ENCODE measurements around the gene RBBP8NL. TPM values are rescaled to one million over a fixed set of nuclear protein-coding genes. Genes with fewer than 3 reads are reported as not detected.

The RBBP8NL gene
- total RNA-seq, 4 donors from 2014 or later, result not detected

DNA sequence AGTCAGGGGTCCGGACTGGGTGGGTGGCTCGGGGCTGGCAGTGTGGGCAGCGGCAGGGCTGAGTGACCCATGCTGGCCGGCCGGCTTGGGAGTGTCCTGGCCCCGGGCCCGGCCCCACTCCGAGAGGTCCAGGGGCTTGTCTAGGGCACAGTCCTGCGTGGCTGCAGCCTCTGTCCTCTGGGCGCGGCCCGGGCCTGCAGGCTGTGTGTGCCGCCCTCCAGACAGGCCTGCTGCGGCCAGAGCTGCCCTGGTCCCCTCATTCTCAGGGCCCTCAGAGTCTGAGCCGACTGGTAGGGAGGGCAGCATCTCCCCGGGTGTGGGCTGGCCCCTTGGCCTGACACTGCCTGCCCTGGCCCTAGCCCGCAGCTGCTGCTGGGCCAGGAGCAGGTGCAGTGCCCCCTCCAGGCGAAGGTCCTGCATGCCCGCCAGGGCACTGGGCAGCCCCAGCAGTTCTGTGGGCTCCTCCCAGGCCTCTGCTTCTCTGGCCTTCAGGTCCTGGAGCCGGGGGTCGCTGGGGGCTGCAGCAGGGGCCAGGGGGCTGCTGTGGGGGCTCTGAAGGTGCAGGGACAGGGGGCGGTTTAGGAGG lies 13.3 kb downstream of the RBBP8NL start:
- Histone ChIP-seq H3K36me3 (no peaks in the 10 kb centered on the region), H3K4me1 (peaks cover 9 to 16% (median 14%) of the 10 kb centered on the region in 4 donors), H3K27ac (replicated peaks in 1 of 4) (no peak overlapping the region), H3K9me3 (no peaks in the 10 kb centered on the region), H3K4me3 (no peak overlapping the region), H3K27me3 (peaks cover 0 to 46% (median 0%) of the 10 kb centered on the region in 4 donors)
- DNase-seq (ENCODE audit: extremely low spot score), result no peak
- WGBS, result 100% methylated on average over 3 of the region's 22 CpGs
- intact Hi-C loops (cut with DNase I), result loop anchor here (5.0 to 10.0 kb wide), 2 partner anchors 78 to 201 kb away; no protein-coding TSS in a partner anchor
- TF ChIP-seq EP300 (IDR thresholded peaks at IDR 0.05) (no peak), CTCF (IDR thresholded peaks at IDR 0.05) (no peak), POLR2AphosphoS5 (IDR thresholded peaks at IDR 0.05) (no peak), POLR2A (IDR thresholded peaks at IDR 0.05; ENCODE audit: low read depth) (no peak)

GRCh38 chr20:62413025-62413570 lies 14.2 kb downstream of the RBBP8NL start:
- TF ChIP-seq CTCF (IDR thresholded peaks at IDR 0.05), result no peak
- Histone ChIP-seq H3K27ac (replicated peaks in 1 of 4) (no peak overlapping the region), H3K9me3 (no peaks in the 10 kb centered on the region), H3K4me3 (no peak overlapping the region), H3K27me3 (peaks cover 0 to 37% (median 0%) of the 10 kb centered on the region in 4 donors), H3K4me1 (peaks cover 9 to 19% (median 15%) of the 10 kb centered on the region in 4 donors), H3K36me3 (no peaks in the 10 kb centered on the region)
- intact Hi-C loops (cut with DNase I), result loop anchor here (5.0 to 10.0 kb wide), 2 partner anchors 79 to 202 kb away; no protein-coding TSS in a partner anchor
- WGBS, result 90% methylated on average over 8 of the region's 11 CpGs
- no peak for DNase-seq (ENCODE audit: extremely low spot score)

GRCh38 chr20:62412194-62413024 lies 14.9 kb downstream of the RBBP8NL start:
- DNase-seq (ENCODE audit: extremely low spot score), result no peak
- Histone ChIP-seq H3K9me3 (no peaks in the 10 kb centered on the region), H3K27ac (replicated peaks in 1 of 4) (no peak overlapping the region), H3K36me3 (no peaks in the 10 kb centered on the region), H3K4me3 (no peak overlapping the region), H3K4me1 (peaks cover 16 to 26% (median 21%) of the 10 kb centered on the region in 4 donors), H3K27me3 (peaks cover 0 to 30% (median 0%) of the 10 kb centered on the region in 4 donors)
- WGBS, result 91% methylated on average over 17 of the region's 22 CpGs
- TF ChIP-seq POLR2A (IDR thresholded peaks at IDR 0.05; ENCODE audit: low read depth) (no peak), CTCF (IDR thresholded peaks at IDR 0.05) (no peak), POLR2AphosphoS5 (IDR thresholded peaks at IDR 0.05) (no peak), EP300 (IDR thresholded peaks at IDR 0.05) (no peak)
- intact Hi-C loops (cut with DNase I), result loop anchor here (5.0 to 10.0 kb wide), 2 partner anchors 80 to 202 kb away; no protein-coding TSS in a partner anchor

- TF ChIP-seq POLR2AphosphoS5 (IDR thresholded peaks at IDR 0.05) (no peak), EP300 (IDR thresholded peaks at IDR 0.05) (no peak), POLR2A (IDR thresholded peaks at IDR 0.05; ENCODE audit: low read depth) (no peak), CTCF (IDR thresholded peaks at IDR 0.05) (no peak)
- peaks cover 0 to 23% (median 0%) of the 10 kb centered on the region in 4 donors for H3K27me3 ChIP-seq
- intact Hi-C loops (cut with DNase I), result loop anchor here (5.0 to 10.0 kb wide), 2 partner anchors 81 to 203 kb away; no protein-coding TSS in a partner anchor
- no peak for DNase-seq (ENCODE audit: extremely low spot score)
- H3K4me1 ChIP-seq, result peaks cover 17 to 29% (median 24%) of the 10 kb centered on the region in 4 donors
- no peak overlapping the region for H3K4me3 ChIP-seq
- 76% methylated on average over 5 of the region's 24 CpGs for WGBS
- no peaks in the 10 kb centered on the region for H3K36me3 ChIP-seq
- H3K27ac ChIP-seq (replicated peaks in 1 of 4), result no peak overlapping the region
- no peaks in the 10 kb centered on the region for H3K9me3 ChIP-seq
Observed at GRCh38 chr20:62411479-62412193, 15.7 kb downstream of the RBBP8NL start.

Data from esophagus muscularis mucosa (tissue), 4 donors.